Transverse colon (tissue), 4 donors: ENCODE data around the gene SLC52A3. TPM values are rescaled to one million over a fixed set of nuclear protein-coding genes. Genes with fewer than 3 reads are reported as not detected.

Source experiments
- DNase-seq: peaks from one replicate; pipeline ENCODE4 v3.0.0-alpha.2; 2019
- H3K27ac ChIP-seq, 4 donors: fragments of 200-600 bp; sonication (generic); 2 replicates each; pipeline ENCODE4 v1.5.1; 2016 to 2018; ENCODE audit warnings: inconsistent platforms in 4 of 4
- H3K27me3 ChIP-seq: fragments of 200-600 bp; sonication (generic); 2 replicates; pipeline ENCODE4 v1.5.1; 2017; ENCODE audit warnings: inconsistent platforms
- H3K36me3 ChIP-seq, 4 donors: fragments of 200-600 bp; sonication (generic); 2 replicates each; pipeline ENCODE4 v1.5.1; 2017 to 2019; ENCODE audit warnings: inconsistent platforms in 4 of 4
- H3K4me1 ChIP-seq, 4 donors: fragments of 200-600 bp; sonication (generic); 2 replicates each; pipeline ENCODE4 v1.5.1; 2017 to 2020; ENCODE audit warnings: inconsistent platforms in 4 of 4
- H3K4me3 ChIP-seq, 4 donors: fragments of 200-600 bp; sonication (generic); 1 replicate in 1 of 4; 2 replicates in 3 of 4; pipeline versions ENCODE4 v1.5.1 to v1.6.1; 2017 to 2019; ENCODE audit warnings: inconsistent platforms in 4 of 4
- H3K9me3 ChIP-seq, 2 donors: fragments of 200-600 bp; sonication (generic); 2 replicates each; pipeline ENCODE4 v1.5.1; 2017 to 2019; ENCODE audit warnings: inconsistent platforms in 2 of 2
- EP300 ChIP-seq: sonication (generic); formaldehyde crosslinking; IDR thresholded peaks from one replicate; pipeline ENCODE4 v1.6.1; 2017; ENCODE audit warnings: antibody characterized with exemption, low read depth
- POLR2A ChIP-seq: fragments of 450-650 bp; IDR thresholded peaks from one replicate; pipeline ENCODE4 v1.6.1; 2016; ENCODE audit warnings: antibody characterized with exemption, mild to moderate bottlenecking, moderate library complexity
- POLR2AphosphoS5 ChIP-seq, 3 donors: sonication (generic); formaldehyde crosslinking; IDR thresholded peaks; one replicate each; pipeline ENCODE4 v1.6.1; 2016; ENCODE audit warnings: antibody characterized with exemption in 3 of 3
- WGBS, 2 donors: methylation state at CpG; one replicate each; pipeline ENCODE4 v1.1.5; 2018; ENCODE audit warnings: low coverage in 1 of 2; 5-methylcytosine and 5-hydroxymethylcytosine counted together
- in situ Hi-C, 4 donors: fragments of 200-750 bp; cut with MboI; loops; one replicate each; pipeline versions ENCODE4 v1.15.0 to v1.15.1; 2017; ENCODE audit warnings: low sequenced_read_pairs in 3 of 4, low pct_ligation_motif_present in 1 of 4, low pct_unique_long_range_greater_than_20kb in 1 of 4
- intact Hi-C: fragments of 100-400 bp; cut with DNase I; formaldehyde crosslinking; loops from one replicate; pipeline ENCODE4 v1.15.1; 2023; ENCODE audit warnings: low total_unique reads
- total RNA-seq, 4 donors: library from RNA; depleted of rRNA; stranded (reverse); fragments of >200 nt; gene quantifications; one replicate each; pipeline ENCODE4 v1.1.0, GENCODE V29; 2016
- TF ChIP-seq, protein P1 (sequence below), 5 experiments: fragments of 200-600 bp in 3 of 5; fragments of 450-650 bp in 2 of 5; sonication (generic) in 3 of 5; IDR thresholded peaks; 1 replicate in 2 of 5; 2 replicates in 3 of 5; pipeline ENCODE4 v1.5.1; 2016 to 2017; ENCODE audit warnings: antibody characterized with exemption in 5 of 5, inconsistent platforms in 3 of 5, mild to moderate bottlenecking in 2 of 5, moderate library complexity in 1 of 5

SLC52A3 gene
- total RNA-seq, 4 donors from 2014 or later, result 7.2 to 35.9 (median 15.3) TPM

DNA sequence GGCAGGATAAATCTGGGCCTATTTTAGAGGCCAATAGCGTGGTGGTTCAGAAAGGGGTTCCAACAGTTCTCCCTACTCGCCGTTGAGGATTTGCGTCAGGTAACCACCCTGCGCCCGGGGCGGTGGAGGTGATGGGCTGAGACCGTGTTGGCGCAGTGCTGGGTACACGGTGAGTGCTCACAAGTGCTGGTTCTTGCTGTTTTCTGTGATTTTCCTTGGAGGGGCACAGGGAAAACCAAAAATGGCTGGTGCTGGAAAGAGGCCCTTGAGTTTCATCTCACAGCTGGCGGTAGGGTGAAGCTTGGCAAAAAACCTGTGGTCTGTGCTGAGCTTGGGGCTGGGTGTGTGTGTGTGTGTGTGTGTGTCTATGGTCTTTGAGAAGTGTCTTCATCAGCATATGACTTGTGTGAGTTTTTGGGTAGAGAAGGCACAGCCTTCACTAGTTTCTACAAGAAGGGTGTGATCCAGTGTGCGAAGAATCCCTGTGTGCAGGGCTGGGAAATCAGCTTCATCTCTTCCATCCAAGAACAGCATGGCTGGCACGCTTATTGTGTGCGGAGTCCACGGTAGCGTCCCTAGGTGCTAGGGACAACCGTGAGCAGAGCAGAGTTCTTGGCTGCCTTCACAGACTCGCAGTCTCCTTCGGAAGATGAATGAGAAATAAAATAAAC lies 57.4 kb downstream of the SLC52A3 start:
- intact Hi-C loops, result no loop called here
- in situ Hi-C loops, result no loop called here
- Histone ChIP-seq H3K4me1 (peaks cover 0 to 7% (median 3%) of the 10 kb centered on the region in 4 donors), H3K27ac (no peak overlapping the region), H3K36me3 (no peaks in the 10 kb centered on the region), H3K4me3 (no peak overlapping the region), H3K9me3 (peaks cover 0 to 5% of the 10 kb centered on the region in 2 donors), H3K27me3 (peaks cover 68% of the 10 kb centered on the region)
- TF ChIP-seq POLR2A (no peak), POLR2AphosphoS5 (IDR thresholded peaks at IDR 0.05) (no peak), EP300 (no peak)
- TF ChIP-seq, protein P1, sequence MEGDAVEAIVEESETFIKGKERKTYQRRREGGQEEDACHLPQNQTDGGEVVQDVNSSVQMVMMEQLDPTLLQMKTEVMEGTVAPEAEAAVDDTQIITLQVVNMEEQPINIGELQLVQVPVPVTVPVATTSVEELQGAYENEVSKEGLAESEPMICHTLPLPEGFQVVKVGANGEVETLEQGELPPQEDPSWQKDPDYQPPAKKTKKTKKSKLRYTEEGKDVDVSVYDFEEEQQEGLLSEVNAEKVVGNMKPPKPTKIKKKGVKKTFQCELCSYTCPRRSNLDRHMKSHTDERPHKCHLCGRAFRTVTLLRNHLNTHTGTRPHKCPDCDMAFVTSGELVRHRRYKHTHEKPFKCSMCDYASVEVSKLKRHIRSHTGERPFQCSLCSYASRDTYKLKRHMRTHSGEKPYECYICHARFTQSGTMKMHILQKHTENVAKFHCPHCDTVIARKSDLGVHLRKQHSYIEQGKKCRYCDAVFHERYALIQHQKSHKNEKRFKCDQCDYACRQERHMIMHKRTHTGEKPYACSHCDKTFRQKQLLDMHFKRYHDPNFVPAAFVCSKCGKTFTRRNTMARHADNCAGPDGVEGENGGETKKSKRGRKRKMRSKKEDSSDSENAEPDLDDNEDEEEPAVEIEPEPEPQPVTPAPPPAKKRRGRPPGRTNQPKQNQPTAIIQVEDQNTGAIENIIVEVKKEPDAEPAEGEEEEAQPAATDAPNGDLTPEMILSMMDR (IDR thresholded peaks at IDR 0.05), result no peak
- 79 to 80% methylated on average over 4 to 19 of the region's 19 CpGs for WGBS, 2 donors
- DNase-seq, result no peak

Other genes with a start within 250 kb of the SLC52A3 start
- 100 to 1,000 TPM in 1 of 4 donors, 10 to 100 TPM in 3; 76.7 to 100 (median 82.6) TPM for gene CSNK2A1, start 224.7 kb downstream of the SLC52A3 start, total RNA-seq
- not detected for gene TCF15, start 158.2 kb downstream of the SLC52A3 start, total RNA-seq
- gene SRXN1, start 115.3 kb downstream of the SLC52A3 start, total RNA-seq, result 10 to 100 TPM in 3 of 4 donors, 1 to 10 TPM in 1; 8.6 to 43.0 (median 21.2) TPM
- gene SCRT2, start 92.7 kb downstream of the SLC52A3 start, total RNA-seq, result not detected
- 10 to 100 TPM in 1 of 4 donors, 1 to 10 TPM in 3; 4.0 to 14.6 (median 6.9) TPM for gene FAM110A, start 65.2 kb upstream of the SLC52A3 start, total RNA-seq
- gene ANGPT4, start 147.8 kb upstream of the SLC52A3 start, total RNA-seq, result under 1 TPM in 1 of 4 donors, not detected in 3; 0.14 TPM
- not detected for gene RSPO4, start 233.8 kb upstream of the SLC52A3 start, total RNA-seq